NCI-H524 (cell line): ENCODE data around the gene OLA1.

Experiments
- DNase-seq, 2 experiments: peaks; one replicate each; lab custom pipeline; 2025; lab: John Stamatoyannopoulos, UW

The OLA1 gene

GRCh38 chr2:174063492-174064092 lies 184.7 kb downstream of the OLA1 start:
- no peak for DNase-seq

DNA sequence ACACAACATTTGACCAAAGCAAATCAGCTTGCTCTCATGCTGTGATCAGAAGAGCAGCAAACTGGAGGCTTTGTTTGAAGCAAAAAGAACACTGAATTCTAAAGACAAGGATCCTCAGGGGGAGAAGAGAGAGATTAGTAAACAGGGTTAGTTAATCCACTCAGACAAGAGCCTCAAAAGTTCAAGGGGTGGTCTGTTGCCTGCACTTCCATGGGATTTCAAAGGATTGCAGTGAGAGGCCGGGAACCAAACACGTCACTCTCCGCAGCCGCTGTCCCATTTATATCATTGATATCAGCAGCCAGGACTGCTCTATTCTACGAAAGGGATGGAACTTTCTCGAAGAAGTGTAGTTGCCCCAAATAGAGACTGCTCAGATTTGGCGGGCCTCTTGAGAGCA lies 185.4 kb downstream of the OLA1 start:
- peak in 1 of 2 experiments; percentile 65 for DNase-seq

- no peak for DNase-seq
These were observed 188.5 kb downstream of the OLA1 start for GRCh38 chr2:174059884-174060244.

DNA sequence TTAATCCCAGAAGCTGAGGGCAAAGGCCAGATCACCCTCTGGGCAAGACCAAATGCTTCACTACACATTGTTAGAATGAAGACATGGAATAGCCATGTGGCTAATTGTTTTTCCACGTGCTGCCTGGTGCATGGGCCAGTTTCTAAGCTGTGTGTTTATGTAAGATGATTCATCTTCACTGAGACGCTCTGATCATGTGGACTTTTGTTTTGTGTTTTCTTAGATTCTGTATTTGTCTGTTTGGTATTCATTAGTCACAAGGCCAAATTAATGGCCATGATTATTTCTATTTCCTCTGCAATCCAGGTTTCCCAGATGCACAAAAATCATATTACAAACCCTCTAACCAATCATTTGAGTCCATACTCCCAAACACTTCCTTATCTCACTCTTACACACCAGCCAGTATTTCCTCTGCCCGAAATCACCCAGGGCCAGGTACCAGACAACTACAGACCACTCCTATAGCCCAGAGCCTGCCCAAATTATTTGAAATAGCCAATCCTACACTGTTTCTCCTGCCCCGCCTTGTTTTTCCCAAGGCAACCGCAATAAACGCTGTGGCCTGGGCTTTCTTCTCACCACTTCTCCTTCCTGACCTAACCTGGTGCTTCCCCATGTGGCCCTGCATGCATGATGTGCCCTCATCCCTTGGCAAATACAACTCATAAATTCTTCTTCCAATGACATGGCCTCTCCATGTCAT lies 189.0 kb downstream of the OLA1 start:
- no peak for DNase-seq

DNA sequence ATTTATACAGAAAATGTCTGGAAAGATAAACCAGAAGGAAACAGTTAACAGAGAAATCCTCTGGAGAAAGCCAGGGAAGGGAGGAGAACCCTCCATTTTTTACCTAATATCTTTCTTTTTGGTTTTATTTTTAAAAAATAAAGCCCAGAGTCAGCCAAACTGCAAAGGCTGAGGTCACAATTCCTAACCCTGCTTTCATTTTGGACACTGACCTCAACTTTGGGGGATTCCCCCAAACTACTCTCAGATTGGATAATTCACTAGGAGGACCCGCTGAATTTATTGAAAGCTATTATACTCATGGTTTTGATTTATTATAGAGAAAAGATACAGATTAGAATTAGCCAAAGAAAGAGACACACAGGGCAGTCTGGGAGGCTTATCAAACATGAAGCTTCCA lies 189.9 kb downstream of the OLA1 start:
- DNase-seq, result no peak

DNA sequence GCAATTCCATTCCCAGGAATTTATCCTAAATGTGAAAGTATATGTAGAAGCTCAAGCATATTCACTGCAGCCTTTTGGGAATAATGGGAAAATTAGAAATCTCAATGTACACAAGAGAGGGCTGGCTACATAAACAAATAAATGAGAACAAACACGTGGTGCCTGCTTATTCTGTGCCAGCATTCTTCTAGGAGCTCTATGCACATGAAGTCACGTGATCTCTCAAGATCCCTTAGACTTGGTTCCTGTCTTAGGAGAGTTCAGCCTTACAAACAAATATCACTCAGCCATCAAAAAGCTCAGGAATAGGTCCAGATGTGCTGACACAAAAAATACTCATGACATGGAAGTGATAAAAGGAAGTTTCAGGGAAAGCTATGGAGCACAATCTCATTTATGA lies 190.3 kb downstream of the OLA1 start:
- no peak for DNase-seq

DNA sequence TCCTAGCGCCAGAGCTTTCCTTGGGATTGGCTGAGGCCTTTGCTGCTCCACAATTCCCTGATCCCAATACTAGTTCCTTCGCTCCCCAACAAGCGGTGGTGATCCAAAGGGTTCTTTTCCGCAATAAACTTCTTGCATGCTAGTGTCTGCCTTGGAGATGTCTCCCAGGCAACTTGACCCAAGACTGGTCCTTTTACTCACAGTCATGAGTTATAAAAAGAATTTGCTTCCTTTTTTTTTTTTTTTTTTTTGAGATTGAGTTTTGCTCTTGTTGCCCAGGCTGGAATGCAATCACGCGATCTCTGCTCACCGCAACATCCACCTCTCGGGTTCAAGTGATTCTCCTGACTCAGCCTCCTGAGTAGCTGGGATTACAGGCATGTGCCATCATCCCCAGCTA lies 193.4 kb downstream of the OLA1 start:
- DNase-seq, result no peak

GRCh38 chr2:174053355-174054151 lies 194.8 kb downstream of the OLA1 start:
- DNase-seq, result peak in 1 of 2 experiments; percentile 46

DNA sequence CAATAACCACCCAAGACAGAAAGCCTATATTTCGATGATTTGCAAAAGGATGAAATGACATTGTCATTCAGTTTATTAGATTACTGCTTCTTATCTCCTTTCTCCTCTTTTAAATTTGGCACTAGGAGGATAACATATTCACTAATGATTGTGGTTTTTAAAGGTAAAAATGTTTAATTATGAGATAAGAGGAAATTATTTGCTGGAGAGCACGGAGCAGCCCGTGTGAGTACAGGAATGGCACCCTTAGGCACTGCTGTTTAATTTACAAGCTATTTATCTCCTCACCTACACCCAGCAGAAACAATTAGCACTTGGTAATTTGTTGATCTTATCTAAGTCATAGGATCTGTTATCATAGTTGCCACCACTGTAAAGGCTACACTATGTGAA lies 195.8 kb downstream of the OLA1 start:
- no peak for DNase-seq

- no peak for DNase-seq
These were observed 196.4 kb downstream of the OLA1 start for GRCh38 chr2:174051741-174052583.

DNA sequence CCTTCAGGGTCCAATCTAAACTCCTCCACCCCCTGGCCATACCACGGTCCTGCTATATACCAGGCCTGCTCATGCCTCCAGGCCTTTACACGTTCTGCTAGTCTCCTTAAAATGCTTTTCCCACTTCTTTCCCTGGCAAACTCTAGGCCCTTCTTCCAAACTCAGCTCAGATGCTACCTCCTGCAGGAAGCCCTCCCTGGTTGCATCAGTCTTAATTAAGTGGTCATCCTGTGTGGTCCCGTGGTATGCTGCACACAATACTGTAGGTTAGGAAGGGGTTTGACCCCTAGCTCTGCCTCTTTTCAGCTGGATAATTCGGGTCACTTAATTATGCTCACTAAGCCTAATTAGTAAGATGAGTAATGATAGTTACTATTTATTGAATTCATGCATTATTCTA lies 197.3 kb downstream of the OLA1 start:
- no peak for DNase-seq

DNA sequence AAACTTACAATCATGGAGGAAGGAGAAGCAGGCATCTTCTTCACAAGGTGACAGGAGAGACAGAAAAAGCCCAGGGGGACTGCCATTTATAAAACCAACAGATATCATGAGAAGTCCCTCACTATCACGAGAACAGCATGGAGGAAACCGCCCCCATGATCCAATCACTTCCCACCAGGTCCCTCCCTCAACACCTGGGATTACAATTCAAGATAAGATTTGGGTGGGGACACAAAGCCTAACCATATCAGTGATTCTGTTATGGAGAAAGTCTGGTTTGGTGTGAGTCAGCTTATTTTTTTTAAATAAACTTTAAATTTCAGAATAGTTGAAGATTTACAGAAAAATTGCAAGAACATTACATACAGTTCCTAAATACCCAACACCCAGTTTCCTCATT lies 198.4 kb downstream of the OLA1 start:
- no peak for DNase-seq

- no peak for DNase-seq
These were observed 200.1 kb downstream of the OLA1 start for GRCh38 chr2:174048243-174048642.

DNA sequence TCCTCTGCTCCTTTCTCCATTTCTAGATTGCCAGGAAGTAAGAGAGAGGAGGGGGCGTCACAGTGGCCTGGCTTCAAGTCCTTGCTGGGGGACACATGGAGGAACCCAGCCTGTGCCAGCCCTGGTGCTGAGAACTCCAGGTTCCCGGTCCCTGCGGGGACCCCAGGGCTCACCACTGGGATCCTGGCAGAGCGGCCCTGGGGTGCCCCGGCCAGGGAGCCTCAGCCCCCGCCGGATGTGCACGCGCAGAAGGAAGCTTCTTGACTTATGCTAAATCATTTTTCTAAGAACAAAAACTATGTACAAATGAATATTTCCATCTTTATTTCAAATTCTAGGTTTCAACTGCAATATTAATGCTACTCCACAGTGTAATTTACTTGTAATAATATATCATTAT lies 200.6 kb downstream of the OLA1 start:
- DNase-seq, result no peak

GRCh38 chr2:174046172-174046571 lies 202.2 kb downstream of the OLA1 start:
- no peak for DNase-seq

- DNase-seq, result no peak
These were observed 203.8 kb downstream of the OLA1 start for GRCh38 chr2:174044556-174044955.

- no peak for DNase-seq
These were observed 208.0 kb downstream of the OLA1 start for GRCh38 chr2:174040417-174040701.

DNA sequence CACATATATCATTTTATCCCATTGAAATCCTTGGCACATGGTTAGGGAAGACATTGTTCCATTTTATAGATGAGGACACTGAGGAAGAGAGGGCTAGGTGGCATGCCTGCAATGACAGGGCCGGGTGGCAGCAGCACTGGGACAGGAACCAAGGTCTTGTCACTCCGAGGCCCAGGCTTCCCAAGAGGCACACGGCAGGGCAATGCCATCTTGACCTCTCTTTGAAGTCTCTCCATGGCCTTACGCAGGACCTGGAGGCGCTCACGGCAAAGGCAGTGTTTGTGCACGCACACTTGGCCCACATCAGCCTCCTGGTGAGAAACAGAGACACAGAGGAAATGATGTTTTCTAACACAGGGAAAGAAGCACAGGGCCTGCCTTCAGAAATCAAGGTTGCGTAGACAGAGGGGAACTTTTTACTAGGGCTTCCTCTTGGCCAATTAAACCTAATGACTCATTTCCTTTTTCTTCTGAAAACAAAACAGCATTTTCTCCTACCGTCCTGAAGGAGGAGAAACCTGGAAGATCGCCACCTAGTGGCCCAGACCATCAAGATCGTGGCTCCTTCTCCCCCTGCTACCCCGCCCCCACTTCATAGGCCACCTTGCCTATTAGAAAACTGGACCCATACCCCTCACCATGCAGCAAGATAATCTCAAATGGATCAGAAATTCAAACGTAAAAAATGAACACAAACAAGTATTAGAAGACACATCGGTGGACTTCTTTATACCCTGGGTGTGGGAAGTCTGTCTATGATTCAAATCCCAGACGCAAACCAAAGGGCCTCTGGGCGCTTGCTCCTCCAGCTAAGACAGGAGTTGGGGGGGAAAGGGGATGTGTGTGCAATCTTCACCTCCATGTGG lies 208.5 kb downstream of the OLA1 start:
- peak; percentile 39 to 65 for DNase-seq

DNA sequence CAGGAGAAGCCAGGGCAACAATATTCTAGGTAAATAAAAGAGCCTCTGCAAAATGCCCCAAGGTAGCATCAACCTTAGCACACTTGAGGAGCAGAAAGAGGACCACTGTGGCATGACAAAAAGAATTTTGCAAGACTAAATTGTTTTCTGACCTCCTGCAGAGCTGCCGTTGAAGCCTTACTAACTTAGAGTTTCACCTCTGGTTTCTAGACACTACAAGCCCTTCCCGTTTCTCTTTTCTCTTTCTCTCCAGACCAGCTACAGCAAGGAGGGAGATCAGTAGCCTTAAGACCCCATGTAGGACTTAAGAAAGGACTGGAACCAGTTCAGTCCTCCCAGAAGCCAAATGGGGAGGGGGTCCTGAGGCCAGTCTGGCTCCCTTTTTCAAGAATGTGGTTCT lies 209.9 kb downstream of the OLA1 start:
- no peak for DNase-seq

GRCh38 chr2:174036825-174037224 lies 211.5 kb downstream of the OLA1 start:
- no peak for DNase-seq

DNA sequence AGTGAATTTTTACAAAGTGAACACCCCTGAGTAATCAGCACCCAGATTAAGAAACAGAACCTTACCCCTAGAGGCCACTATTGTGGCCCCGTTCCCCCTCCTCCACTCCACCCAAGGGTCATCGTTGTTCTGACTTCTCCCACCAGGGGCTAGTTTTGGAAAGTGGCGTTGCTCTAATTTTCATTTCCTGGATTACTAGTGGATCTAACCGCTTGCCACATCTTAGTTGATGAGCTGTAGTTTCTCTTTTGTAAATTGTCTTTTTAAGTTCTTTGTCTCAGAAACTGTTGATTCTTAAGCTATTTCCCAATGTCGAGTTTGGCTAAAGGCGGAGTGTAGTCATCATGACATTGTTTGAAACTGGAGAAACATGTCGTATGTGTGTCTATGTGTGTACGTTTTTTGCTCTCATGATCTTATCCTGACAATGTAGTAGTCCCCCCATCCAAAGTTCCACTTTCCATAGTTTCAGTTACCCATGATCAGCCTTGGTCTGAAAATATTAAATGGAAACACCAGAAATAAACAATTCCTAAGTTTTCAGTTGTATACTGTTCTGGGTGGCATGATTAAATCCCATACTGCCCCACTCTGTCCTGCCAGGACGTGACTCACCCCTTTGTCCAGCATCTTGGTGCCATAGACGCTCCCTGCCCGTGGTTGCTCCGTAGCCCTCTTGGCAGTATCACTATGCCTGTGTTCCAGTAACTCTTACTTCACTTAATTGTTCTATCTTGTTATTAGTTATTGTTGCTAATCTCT lies 212.2 kb downstream of the OLA1 start:
- no peak for DNase-seq
